A549 (cell line): Measurements from ENCODE around the gene TSPAN15. TPM values are rescaled to one million over a fixed set of nuclear protein-coding genes. Genes with fewer than 3 reads are reported as not detected.

Source experiments
- ATAC-seq, 2 experiments: fragments of 200-7000 bp in 1 of 2; fragments of >200 bp in 1 of 2; cut with Nextera tagmentation in 1 of 2; cut with Tn5 transposase in 1 of 2; 3 replicates each; pipeline versions ENCODE4 v1.8.0 to v1.9.1; 2018 to 2020; ENCODE audit warnings: mild to moderate bottlenecking in 1 of 2, moderate library complexity in 1 of 2
- CTCF ChIA-PET: fragments of 300-600 bp; sonication (Branson Sonifier 250); formaldehyde crosslinking; extraction: SDS; loops from one replicate; lab custom pipeline; 2021; ENCODE audit warnings: antibody characterized with exemption, inconsistent platforms; lab: Yijun Ruan, JAX
- POLR2A ChIA-PET: fragments of 350-600 bp; formaldehyde crosslinking; extraction: SDS; loops from one replicate; lab custom pipeline; 2021; ENCODE audit warnings: antibody characterized with exemption, inconsistent platforms; lab: Yijun Ruan, JAX
- DNase-seq, 2 experiments: peaks; one replicate each; pipeline versions ENCODE4 v3.0.0 to v3.0.0-alpha.2; 2011 to 2016; ENCODE audit warnings: low read depth in 1 of 2, low spot score in 1 of 2
- FAIRE-seq: peaks from 2 replicates; lab custom pipeline; 2011; peaks lifted over from hg19 to GRCh38; lab: Jason Lieb, UNC
- H3K27ac ChIP-seq, 2 experiments: fragments of >200 bp; sonication (Bioruptor Twin); formaldehyde crosslinking; 3 replicates each; pipeline ENCODE4 v1.5.1; 2016 to 2017
- H3K4me1 ChIP-seq: fragments of >200 bp; sonication (Bioruptor Twin); formaldehyde crosslinking; 3 replicates; pipeline ENCODE4 v1.6.1; 2016
- H3K4me2 ChIP-seq: fragments of >200 bp; sonication (Bioruptor Twin); formaldehyde crosslinking; 3 replicates; pipeline ENCODE4 v1.6.1; 2016
- H3K4me3 ChIP-seq: fragments of >200 bp; sonication (Bioruptor Twin); formaldehyde crosslinking; 3 replicates; pipeline ENCODE4 v1.5.1; 2016
- H3K9me3 ChIP-seq: fragments of >200 bp; sonication (Bioruptor Twin); formaldehyde crosslinking; 3 replicates; pipeline ENCODE4 v1.6.1; 2016
- BCL3 ChIP-seq: fragments of >200 bp; sonication (Bioruptor Twin); formaldehyde crosslinking; IDR thresholded peaks from 3 replicates; pipeline ENCODE4 v1.6.1; 2016
- CBX2 ChIP-seq: fragments of 200-600 bp; sonication (generic); IDR thresholded peaks from 2 replicates; pipeline ENCODE4 v1.6.1; 2016; ENCODE audit warnings: low read depth, mild to moderate bottlenecking, borderline replicate concordance
- CHD2 ChIP-seq: fragments of 150-350 bp; IDR thresholded peaks from 2 replicates; pipeline ENCODE4 v1.6.1; 2014; ENCODE audit warnings: low read length; ENCODE audit not compliant: partially characterized antibody
- EHF ChIP-seq: fragments of 250-450 bp; sonication (Bioruptor Pico); IDR thresholded peaks from 2 replicates; pipeline ENCODE4 v1.5.0; 2020; ENCODE audit warnings: mild to moderate bottlenecking
- EHMT2 ChIP-seq: fragments of 200-600 bp; sonication (generic); IDR thresholded peaks from 2 replicates; pipeline ENCODE4 v1.6.1; 2016; ENCODE audit warnings: antibody characterized with exemption, low read depth, mild to moderate bottlenecking, moderate library complexity
- ELK1 ChIP-seq: fragments of 150-350 bp; IDR thresholded peaks from 2 replicates; pipeline ENCODE4 v1.6.1; 2014; ENCODE audit warnings: low read depth, mild to moderate bottlenecking, low read length
- FOSB ChIP-seq: fragments of 250-450 bp; sonication (Bioruptor Pico); IDR thresholded peaks from 2 replicates; pipeline ENCODE4 v1.5.0; 2020; ENCODE audit warnings: mild to moderate bottlenecking, moderate library complexity
- FOSL2 ChIP-seq, 2 experiments: fragments of 450-650 bp in 1 of 2; fragments of >200 bp in 1 of 2; sonication (Bioruptor Twin) in 1 of 2; formaldehyde crosslinking; IDR thresholded peaks; 2 replicates each; pipeline versions ENCODE4 v1.5.0 to v1.6.1; 2016 to 2020; ENCODE audit warnings: mild to moderate bottlenecking in 1 of 2, moderate library complexity in 1 of 2
- GATA3 ChIP-seq: IDR thresholded peaks from 2 replicates; pipeline ENCODE4 v1.6.1; 2012; ENCODE audit warnings: borderline replicate concordance
- HMGXB4 ChIP-seq: fragments of 250-450 bp; sonication (Bioruptor Pico); IDR thresholded peaks from 2 replicates; pipeline ENCODE4 v1.5.0; 2021; ENCODE audit warnings: mild to moderate bottlenecking, moderate library complexity, borderline replicate concordance
- HOXB5 ChIP-seq: fragments of 250-450 bp; sonication (Bioruptor Pico); IDR thresholded peaks from 2 replicates; pipeline ENCODE4 v1.5.0; 2020; ENCODE audit warnings: mild to moderate bottlenecking, moderate library complexity
- JUNB ChIP-seq: fragments of >200 bp; sonication (Bioruptor Twin); formaldehyde crosslinking; IDR thresholded peaks from 2 replicates; pipeline ENCODE4 v1.6.1; 2016
- KDM1A ChIP-seq: fragments of 200-600 bp; sonication (generic); IDR thresholded peaks from 2 replicates; pipeline ENCODE4 v1.6.1; 2016; ENCODE audit warnings: low read depth, mild to moderate bottlenecking
- MAX ChIP-seq: IDR thresholded peaks from 2 replicates; pipeline ENCODE4 v1.6.1; 2012
- MAZ ChIP-seq: fragments of 150-350 bp; IDR thresholded peaks from 2 replicates; pipeline ENCODE4 v1.6.1; 2014; ENCODE audit warnings: antibody characterized with exemption, low read depth, low read length, borderline replicate concordance
- MYC ChIP-seq: IDR thresholded peaks from 2 replicates; pipeline ENCODE4 v1.6.1; 2012; ENCODE audit warnings: mild to moderate bottlenecking, inconsistent platforms, low read length, improper control_type of control experiment, borderline replicate concordance
- NFE2L2 ChIP-seq: fragments of 150-350 bp; conservative IDR thresholded peaks from 2 replicates; pipeline ENCODE4 v1.6.1; 2014; ENCODE audit warnings: low read length
- NPAS2 ChIP-seq: fragments of 250-450 bp; sonication (Bioruptor Pico); IDR thresholded peaks from 2 replicates; pipeline ENCODE4 v1.8.0; 2022; ENCODE audit warnings: mild to moderate bottlenecking, moderate library complexity, borderline replicate concordance
- POLR2AphosphoS2 ChIP-seq: conservative IDR thresholded peaks from 2 replicates; pipeline ENCODE4 v1.6.1; 2012; ENCODE audit warnings: low read length, improper control_type of control experiment, inconsistent platforms
- RAD21 ChIP-seq, 2 experiments: fragments of >200 bp in 1 of 2; sonication (Bioruptor Twin) in 1 of 2; formaldehyde crosslinking in 1 of 2; IDR thresholded peaks in 1 of 2; conservative IDR thresholded peaks in 1 of 2; 2 replicates in 1 of 2; 3 replicates in 1 of 2; pipeline ENCODE4 v1.6.1; 2012 to 2018; ENCODE audit warnings: inconsistent platforms in 1 of 2
- REST ChIP-seq: fragments of 200-600 bp; sonication (generic); IDR thresholded peaks from 2 replicates; pipeline ENCODE4 v1.6.1; 2016; ENCODE audit warnings: antibody characterized with exemption, mild to moderate bottlenecking, moderate library complexity
- TP53 ChIP-seq: fragments of 250-450 bp; sonication (Bioruptor Pico); IDR thresholded peaks from 2 replicates; pipeline ENCODE4 v1.5.0; 2021; ENCODE audit warnings: mild to moderate bottlenecking, moderate library complexity
- USF2 ChIP-seq: fragments of 450-650 bp; IDR thresholded peaks from 2 replicates; pipeline ENCODE4 v1.6.1; 2014; ENCODE audit warnings: antibody characterized with exemption
- ZC3H11A ChIP-seq: fragments of 450-650 bp; IDR thresholded peaks from 2 replicates; pipeline ENCODE4 v1.6.1; 2014; ENCODE audit warnings: antibody characterized with exemption, mild to moderate bottlenecking
- ZNF302 ChIP-seq: fragments of 250-450 bp; sonication (Bioruptor Pico); IDR thresholded peaks from 2 replicates; pipeline ENCODE4 v1.9.0; 2021; ENCODE audit warnings: inconsistent platforms, mild to moderate bottlenecking, moderate library complexity
- ZSCAN20 ChIP-seq: fragments of 250-450 bp; sonication (Bioruptor Pico); IDR thresholded peaks from 2 replicates; pipeline ENCODE4 v1.8.0; 2022; ENCODE audit warnings: mild to moderate bottlenecking, moderate library complexity
- WGBS: methylation state at CpG from one replicate; pipeline ENCODE4 v1.1.6; 2017; ENCODE audit errors: missing lambda C conversion rate; 5-methylcytosine and 5-hydroxymethylcytosine counted together
- polyA plus RNA-seq, 4 experiments: library from polyadenylated mRNA; depleted of rRNA in 3 of 4; stranded (reverse); fragments of >200 nt; fragmentation: RNase III in 1 of 4; extraction: RNeasy Plus Mini Kit Qiagen cat#74134 plus additional on column Dnase treatment in 1 of 4; gene quantifications; 2 replicates in 3 of 4; 3 replicates in 1 of 4; pipeline ENCODE4 v1.2.3, GENCODE V29; 2011 to 2017

TSPAN15 gene
- polyA plus RNA-seq, 2 of the 4 experiments (the other 2 are of a cell fraction): 49.3 to 89.6 TPM

GRCh38 chr10:69439350-69439739, 11.9 kb upstream of the TSPAN15 start:
- POLR2A ChIA-PET: interaction anchor here (1.3 to 2.5 kb wide), 3 partner anchors 8 to 31 kb away, joined by 5 to 13 read pairs (median 9); partner anchors contain the start of gene TSPAN15
- H3K4me3 ChIP-seq: no peak overlapping the region
- TF ChIP-seq ZNF302 (CRISPR knock-in tag) (peak; percentile 22; the same call in 1 of the 2 replicates), JUNB (no peak; the same call in 1 of the 2 replicates), ZC3H11A (no peak), EHF (CRISPR knock-in tag) (no peak), USF2 (no peak), TP53 (CRISPR knock-in tag) (no peak), HMGXB4 (no peak), NFE2L2 (no peak), HOXB5 (CRISPR knock-in tag) (no peak), CHD2 (no peak), CBX2 (no peak), FOSL2 (IDR thresholded peaks at IDR 0.05) (no peak), FOSL2 (CRISPR knock-in tag; IDR thresholded peaks at IDR 0.05) (peak; percentile 31; the same call in 1 of the 2 replicates), GATA3 (peak; percentile 29; the same call in 1 of the 2 replicates), POLR2AphosphoS2 (no peak), EHMT2 (no peak), ELK1 (no peak), KDM1A (no peak), NPAS2 (CRISPR knock-in tag) (no peak), FOSB (CRISPR knock-in tag) (no peak), MYC (no peak), ZSCAN20 (CRISPR knock-in tag) (no peak), RAD21 (conservative IDR thresholded peaks at IDR 0.05 in 1 of 2, IDR thresholded peaks at IDR 0.05 in 1 of 2) (no peak), BCL3 (no peak), REST (no peak), MAX (no peak), MAZ (no peak)
- H3K4me2 ChIP-seq: peak overlapping the region; percentile 74
- peak in 1 of 2 experiments; percentile 55 for DNase-seq
- CTCF ChIA-PET: interaction anchor here (0.6 to 2.8 kb wide), 11 partner anchors 11 to 193 kb away, joined by 3 to 20 read pairs (median 5); partner anchors contain the start of gene TSPAN15
- 0 out of 3 replicates have a peak, but pooled peaks cover 4% of the 10 kb centered on the region for H3K9me3 ChIP-seq
- peak overlapping the region; percentile 87 to 92 for H3K27ac ChIP-seq
- H3K4me1 ChIP-seq: peaks cover 39% of the 10 kb centered on the region
- WGBS: 7% methylated on average over 5 of the region's 5 CpGs
- peak; percentile 73 to 74 for ATAC-seq
- FAIRE-seq: no peak
